ENCODE measurements around the gene CEP295NL. TPM values are rescaled to one million over a fixed set of nuclear protein-coding genes. Genes with fewer than 3 reads are reported as not detected.
A peak's percentile ranks its signal among the peaks of the same experiment; 100 is the strongest.

CEP295NL gene
- total and polyA plus RNA-seq, 7 donors = 0.04 to 0.52 (median 0.39) TPM; not detected in 2

DNA sequence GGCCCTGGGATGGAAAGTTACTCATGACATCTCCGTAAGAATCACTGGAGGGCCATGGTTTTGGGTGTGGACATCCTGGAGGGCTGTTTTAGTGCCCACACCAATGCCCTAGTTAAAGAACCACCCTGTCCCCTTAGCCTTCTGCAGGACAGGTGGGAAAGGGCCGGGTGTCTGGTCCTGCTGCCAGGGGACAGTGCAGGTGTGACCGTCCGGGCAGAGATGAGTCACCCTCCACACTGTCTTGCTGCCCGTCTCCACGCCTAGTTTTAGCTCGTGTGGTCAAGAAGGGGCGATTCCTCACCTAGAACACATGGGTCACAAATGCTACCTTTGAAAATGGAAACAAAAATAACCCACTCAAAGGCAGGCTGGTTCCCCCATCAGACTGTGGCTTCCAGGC is 17.0 kb downstream of the CEP295NL start:
- no peak overlapping the region for H3K27ac ChIP-seq
- WGBS, 3 donors = 75 to 80% (median 75%) methylated on average over 8 of the region's 8 CpGs
- DNase-seq (no peak), ATAC-seq (no peak)
- no peaks in the 10 kb centered on the region for H3K9me3 ChIP-seq
- H3K36me3 ChIP-seq (ENCODE audit: insufficient read depth in 1 of 2, low read depth in 1 of 2) = no peaks in the 10 kb centered on the region
- TF ChIP-seq, protein P1, sequence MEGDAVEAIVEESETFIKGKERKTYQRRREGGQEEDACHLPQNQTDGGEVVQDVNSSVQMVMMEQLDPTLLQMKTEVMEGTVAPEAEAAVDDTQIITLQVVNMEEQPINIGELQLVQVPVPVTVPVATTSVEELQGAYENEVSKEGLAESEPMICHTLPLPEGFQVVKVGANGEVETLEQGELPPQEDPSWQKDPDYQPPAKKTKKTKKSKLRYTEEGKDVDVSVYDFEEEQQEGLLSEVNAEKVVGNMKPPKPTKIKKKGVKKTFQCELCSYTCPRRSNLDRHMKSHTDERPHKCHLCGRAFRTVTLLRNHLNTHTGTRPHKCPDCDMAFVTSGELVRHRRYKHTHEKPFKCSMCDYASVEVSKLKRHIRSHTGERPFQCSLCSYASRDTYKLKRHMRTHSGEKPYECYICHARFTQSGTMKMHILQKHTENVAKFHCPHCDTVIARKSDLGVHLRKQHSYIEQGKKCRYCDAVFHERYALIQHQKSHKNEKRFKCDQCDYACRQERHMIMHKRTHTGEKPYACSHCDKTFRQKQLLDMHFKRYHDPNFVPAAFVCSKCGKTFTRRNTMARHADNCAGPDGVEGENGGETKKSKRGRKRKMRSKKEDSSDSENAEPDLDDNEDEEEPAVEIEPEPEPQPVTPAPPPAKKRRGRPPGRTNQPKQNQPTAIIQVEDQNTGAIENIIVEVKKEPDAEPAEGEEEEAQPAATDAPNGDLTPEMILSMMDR (IDR thresholded peaks at IDR 0.05) = no peak
- peaks cover 38% of the 10 kb centered on the region for H3K4me1 ChIP-seq
- H3K27me3 ChIP-seq (ENCODE audit: insufficient read depth in 3 of 3, low read length in 2 of 3) = peaks cover 0 to 10% (median 0%) of the 10 kb centered on the region in 3 donors
- H3K4me3 ChIP-seq = no peak overlapping the region
- intact Hi-C loops (cut with DNase I) = no loop called here

DNA sequence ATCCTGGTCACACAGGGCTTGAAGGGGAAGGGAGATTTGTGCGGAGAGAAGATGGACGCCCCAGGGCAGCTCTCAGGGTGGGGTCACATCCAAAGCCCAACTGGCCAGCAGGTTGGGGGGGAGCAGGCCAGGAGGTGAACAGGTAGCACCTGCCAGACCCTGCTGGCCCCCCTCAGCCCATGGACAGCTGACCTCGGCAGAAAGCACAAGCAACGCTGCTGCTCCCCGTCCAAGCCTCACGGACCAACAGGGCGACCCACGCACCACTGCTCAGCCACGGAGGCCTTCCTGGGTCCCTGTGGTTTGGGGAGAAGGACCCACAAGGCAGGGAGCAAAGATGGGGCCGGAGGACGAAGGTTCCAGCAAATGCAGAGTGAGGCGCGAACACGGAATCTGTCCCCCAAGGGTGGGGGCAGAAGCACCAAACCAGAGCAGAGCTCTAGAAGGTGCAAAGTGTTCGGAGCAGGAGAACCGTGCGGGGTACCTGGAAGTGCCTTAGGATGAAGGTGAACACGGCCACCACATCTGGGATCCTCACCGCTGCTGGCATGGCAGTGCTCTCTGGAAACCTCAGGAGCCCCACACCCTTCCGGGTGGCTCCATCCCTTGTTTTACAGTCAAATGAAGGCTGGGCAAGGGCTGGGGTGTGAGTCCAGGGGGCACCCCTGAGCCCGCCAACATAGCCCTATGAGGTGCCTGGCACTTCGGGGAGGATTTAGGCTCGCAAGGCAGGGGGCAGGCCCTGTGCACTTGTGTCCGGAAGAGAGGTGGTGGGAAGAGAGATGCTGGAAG is 17.9 kb downstream of the CEP295NL start:
- H3K27ac ChIP-seq = peak overlapping the region; percentile 78
- TF ChIP-seq, protein P1 (IDR thresholded peaks at IDR 0.05) = no peak
- no peak overlapping the region for H3K4me3 ChIP-seq
- DNase-seq = no peak
- 77 to 92% (median 83%) methylated on average over 24 of the region's 24 CpGs for WGBS, 3 donors
- peaks cover 0 to 10% (median 0%) of the 10 kb centered on the region in 3 donors for H3K27me3 ChIP-seq (ENCODE audit: insufficient read depth in 3 of 3, low read length in 2 of 3)
- no peaks in the 10 kb centered on the region for H3K9me3 ChIP-seq
- no peaks in the 10 kb centered on the region for H3K36me3 ChIP-seq (ENCODE audit: insufficient read depth in 1 of 2, low read depth in 1 of 2)
- H3K4me1 ChIP-seq = peaks cover 38% of the 10 kb centered on the region
- ATAC-seq = no peak
- intact Hi-C loops (cut with DNase I) = no loop called here

DNA sequence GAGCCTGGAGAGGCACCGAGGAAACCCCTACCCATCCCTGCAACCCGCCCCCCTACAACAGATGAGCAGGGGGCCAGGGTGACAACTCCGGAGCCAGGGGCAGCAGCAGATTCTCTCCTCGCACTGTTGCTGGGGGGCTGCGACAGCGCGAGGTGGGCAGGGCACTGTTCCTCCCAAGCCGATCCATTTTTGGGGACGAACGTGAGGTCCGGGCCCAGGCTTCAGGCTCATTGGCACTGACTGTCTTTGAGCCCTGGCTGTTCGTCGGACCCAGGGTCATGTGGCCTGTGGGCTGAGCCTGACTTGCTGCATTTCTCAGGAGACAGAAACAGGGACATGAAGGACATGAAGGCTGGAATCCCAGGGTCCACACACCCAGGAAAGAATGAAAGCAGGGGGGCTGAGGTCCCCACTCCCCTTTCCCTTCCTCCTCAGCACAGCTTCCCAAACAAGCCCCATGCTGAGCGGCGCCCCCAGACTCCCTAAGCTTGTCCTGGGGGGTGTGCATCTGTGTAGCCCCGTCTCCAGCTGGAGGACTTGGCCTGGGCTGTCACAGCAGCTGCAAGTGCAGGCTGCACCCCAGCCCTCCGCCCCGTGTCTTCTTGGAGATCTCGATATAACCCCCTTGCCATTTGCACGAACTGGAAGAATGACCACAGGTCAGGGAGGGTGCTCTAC is 18.7 kb downstream of the CEP295NL start:
- Histone ChIP-seq H3K4me1 (peaks cover 31% of the 10 kb centered on the region), H3K27ac (peak overlapping the region; percentile 78), H3K4me3 (peak overlapping the region; percentile 41), H3K36me3 (ENCODE audit: insufficient read depth in 1 of 2, low read depth in 1 of 2) (no peaks in the 10 kb centered on the region), H3K27me3 (ENCODE audit: insufficient read depth in 3 of 3, low read length in 2 of 3) (peaks cover 0 to 10% (median 0%) of the 10 kb centered on the region in 3 donors), H3K9me3 (no peaks in the 10 kb centered on the region)
- no peak for ATAC-seq
- intact Hi-C loops (cut with DNase I) = no loop called here
- no peak for DNase-seq
- TF ChIP-seq, protein P1 (IDR thresholded peaks at IDR 0.05) = no peak
- 27 to 36% (median 28%) methylated on average over 19 to 20 of the region's 20 CpGs for WGBS, 3 donors

DNA sequence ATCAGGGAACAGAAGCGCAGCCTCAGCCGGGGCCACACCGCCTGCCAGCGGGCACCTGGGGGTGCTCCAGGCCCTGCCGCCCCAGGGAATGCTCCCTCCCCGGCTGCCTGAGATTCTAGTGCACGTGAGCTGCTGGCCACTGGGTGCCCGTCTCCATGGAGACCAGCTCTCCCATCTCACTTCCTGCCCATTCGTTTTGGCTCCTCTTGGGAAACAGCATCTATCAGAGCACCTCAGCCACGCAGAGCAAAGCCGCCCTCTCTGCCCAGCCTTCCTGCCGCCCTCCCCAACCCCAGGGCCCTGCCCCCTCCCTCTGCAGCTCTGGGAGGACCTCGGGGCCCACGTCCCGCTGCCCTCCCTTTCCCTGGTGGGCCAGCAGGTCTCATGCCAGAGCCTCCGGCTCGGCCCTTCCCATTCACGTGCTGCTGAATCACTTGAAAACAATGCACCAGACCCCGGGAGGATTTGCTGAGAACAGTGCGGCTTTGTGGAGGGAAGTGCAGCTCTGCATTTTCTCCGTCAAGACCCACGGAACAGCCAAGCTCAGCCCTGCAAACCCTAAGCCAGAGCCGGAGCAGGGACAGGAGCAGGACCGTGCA is 19.4 kb downstream of the CEP295NL start:
- WGBS, 3 donors = 4 to 12% (median 10%) methylated on average over 21 to 24 of the region's 24 CpGs
- peak overlapping the region; percentile 78 for H3K27ac ChIP-seq
- H3K4me1 ChIP-seq = peaks cover 27% of the 10 kb centered on the region
- H3K36me3 ChIP-seq (ENCODE audit: insufficient read depth in 1 of 2, low read depth in 1 of 2) = no peaks in the 10 kb centered on the region
- no peaks in the 10 kb centered on the region for H3K9me3 ChIP-seq
- H3K4me3 ChIP-seq = peak overlapping the region; percentile 41
- intact Hi-C loops (cut with DNase I) = no loop called here
- TF ChIP-seq, protein P1 (IDR thresholded peaks at IDR 0.05) = no peak
- DNase-seq = peak; percentile 83 to 87
- ATAC-seq = peak; percentile 46 to 63 (median 56)
- H3K27me3 ChIP-seq (ENCODE audit: insufficient read depth in 3 of 3, low read length in 2 of 3) = peaks cover 0 to 10% (median 0%) of the 10 kb centered on the region in 3 donors

Data from psoas muscle (tissue), 8 donors.